LNCAP (cell line): ENCODE measurements around the gene CFAP58.

ENCODE experiments used
- TF ChIP-seq, protein P1 (sequence below): fragments of 450-650 bp; IDR thresholded peaks from 2 replicates; pipeline ENCODE4 v1.5.1; 2017; ENCODE audit warnings: mild to moderate bottlenecking

CFAP58 gene

DNA sequence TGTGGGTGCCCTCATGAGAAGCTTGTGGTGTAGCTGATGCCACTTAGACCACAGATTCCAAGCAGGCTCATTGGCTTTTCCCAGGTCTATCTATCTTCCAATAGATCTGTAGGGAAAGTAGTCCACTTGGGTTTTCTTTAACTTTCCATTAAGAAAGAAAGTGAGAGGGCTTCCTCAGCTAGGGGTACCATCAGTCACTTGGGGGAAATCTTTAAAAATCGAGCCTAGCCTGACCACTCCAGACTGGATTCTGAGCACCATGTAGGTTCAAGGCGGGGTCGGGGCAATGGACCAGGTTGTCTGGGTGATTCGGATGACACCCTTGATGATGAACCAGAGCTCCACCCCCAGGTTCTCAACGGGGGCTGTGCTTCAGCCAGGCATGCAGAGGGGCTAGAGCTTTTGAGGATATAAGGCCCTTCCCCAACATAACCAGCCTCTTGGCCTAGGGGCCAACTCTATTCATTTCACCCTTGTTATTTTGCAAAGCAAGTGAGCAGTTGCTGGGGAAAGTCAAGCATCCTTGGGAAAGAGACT, 42.4 kb upstream of the CFAP58 start:
- TF ChIP-seq, protein P1, sequence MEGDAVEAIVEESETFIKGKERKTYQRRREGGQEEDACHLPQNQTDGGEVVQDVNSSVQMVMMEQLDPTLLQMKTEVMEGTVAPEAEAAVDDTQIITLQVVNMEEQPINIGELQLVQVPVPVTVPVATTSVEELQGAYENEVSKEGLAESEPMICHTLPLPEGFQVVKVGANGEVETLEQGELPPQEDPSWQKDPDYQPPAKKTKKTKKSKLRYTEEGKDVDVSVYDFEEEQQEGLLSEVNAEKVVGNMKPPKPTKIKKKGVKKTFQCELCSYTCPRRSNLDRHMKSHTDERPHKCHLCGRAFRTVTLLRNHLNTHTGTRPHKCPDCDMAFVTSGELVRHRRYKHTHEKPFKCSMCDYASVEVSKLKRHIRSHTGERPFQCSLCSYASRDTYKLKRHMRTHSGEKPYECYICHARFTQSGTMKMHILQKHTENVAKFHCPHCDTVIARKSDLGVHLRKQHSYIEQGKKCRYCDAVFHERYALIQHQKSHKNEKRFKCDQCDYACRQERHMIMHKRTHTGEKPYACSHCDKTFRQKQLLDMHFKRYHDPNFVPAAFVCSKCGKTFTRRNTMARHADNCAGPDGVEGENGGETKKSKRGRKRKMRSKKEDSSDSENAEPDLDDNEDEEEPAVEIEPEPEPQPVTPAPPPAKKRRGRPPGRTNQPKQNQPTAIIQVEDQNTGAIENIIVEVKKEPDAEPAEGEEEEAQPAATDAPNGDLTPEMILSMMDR, result no peak

DNA sequence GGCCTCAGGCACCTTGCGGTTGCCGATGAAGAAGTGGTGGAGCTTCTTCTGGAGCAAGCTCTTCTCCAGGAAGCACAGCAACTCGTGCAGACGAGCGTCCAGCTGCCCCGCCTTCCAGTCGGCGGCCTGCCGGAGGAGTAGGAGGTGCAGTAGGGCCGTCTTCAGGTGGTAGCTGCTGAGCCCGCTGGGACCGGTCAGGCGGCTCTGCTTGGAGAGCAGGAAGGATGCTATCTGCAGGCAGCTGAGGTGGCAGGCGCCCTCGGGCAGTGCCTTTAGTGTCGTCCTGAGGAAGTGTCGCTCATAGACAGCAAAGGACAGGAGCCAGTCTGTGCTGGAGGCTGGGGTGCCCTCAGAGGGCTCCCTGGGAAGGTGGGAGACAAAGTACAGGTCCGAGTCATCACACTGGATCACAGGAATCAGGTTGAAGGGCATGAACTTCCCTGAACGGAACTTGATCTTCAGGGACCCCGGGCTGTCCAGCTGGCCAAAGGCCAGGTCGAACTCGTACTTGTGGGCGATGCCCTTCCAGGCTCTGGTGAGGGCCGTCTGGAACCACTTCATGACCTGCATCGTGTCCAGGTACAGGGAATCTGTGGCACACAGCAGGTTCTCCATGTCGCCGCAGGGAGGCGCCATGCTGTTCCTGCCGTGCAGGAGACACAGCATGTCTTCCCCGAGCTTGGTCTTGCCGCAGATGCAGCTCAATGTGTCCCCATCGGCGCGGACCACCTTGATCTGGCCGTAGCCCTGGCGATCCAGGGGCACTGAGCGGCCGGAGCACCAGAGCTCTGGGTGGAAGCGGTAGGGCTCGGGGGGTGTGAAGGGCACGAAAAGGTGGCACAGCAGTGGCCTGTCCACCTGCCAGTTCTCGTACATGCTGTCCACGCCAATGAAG, 38.8 kb upstream of the CFAP58 start:
- TF ChIP-seq, protein P1, result no peak

DNA sequence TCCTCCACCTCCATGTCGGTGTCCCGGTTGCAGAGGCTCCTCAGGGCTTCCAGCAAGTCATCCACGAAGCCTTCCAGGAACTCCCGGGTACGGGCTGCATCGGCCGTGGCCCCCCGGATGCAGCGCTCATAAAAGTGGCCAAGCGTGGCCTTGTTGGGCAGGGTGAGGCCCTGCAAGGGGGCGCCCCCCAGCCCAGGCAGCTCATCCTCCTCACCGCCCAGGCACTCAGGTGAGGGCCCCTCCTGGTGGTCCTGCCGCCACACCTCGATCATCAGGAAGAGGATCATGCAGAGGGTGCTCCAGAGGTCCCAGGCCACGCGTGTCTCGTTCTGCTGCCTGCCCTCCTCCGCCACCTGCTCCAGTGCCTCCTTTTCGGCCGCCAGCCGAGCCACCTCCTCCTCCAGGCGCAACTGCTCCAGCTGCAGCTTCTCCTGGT, 38.1 kb upstream of the CFAP58 start:
- TF ChIP-seq, protein P1, result no peak

DNA sequence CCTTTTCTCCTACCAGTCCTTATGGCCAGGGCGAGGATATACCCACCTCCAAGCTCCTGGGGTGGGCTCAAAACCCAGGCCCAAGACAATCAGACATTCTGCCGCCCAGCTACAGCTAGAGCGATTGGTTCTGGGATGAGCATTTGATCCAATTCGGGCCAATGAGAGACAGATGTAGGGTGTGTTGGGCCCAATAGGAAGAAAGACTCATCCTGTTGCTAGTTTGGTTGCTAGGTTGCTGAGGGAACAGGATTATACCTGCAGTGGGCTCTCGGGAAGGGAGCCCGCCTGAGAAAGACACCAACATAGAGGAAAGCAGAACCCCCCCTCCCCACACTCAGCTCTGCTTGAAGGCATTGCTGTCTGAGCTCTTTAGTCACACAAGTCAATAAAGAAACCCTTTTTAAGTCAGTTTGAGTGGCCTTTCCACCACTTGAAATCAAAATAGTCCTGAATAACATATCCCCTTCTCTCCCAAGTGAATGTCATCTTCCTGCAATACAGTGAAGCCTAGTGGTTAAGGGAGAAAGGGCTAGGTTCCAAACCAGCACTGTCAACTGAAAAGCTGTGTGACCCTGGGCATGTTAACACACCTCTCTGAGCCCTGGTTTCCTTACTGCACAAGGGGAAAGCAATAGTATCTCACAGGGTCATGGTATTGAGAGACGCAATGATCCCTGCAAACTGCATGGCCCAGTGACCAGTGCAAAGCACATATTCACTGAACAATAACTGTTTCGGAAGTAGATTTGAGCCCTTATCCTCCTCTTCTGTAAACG, 37.1 kb upstream of the CFAP58 start:
- TF ChIP-seq, protein P1, result no peak

DNA sequence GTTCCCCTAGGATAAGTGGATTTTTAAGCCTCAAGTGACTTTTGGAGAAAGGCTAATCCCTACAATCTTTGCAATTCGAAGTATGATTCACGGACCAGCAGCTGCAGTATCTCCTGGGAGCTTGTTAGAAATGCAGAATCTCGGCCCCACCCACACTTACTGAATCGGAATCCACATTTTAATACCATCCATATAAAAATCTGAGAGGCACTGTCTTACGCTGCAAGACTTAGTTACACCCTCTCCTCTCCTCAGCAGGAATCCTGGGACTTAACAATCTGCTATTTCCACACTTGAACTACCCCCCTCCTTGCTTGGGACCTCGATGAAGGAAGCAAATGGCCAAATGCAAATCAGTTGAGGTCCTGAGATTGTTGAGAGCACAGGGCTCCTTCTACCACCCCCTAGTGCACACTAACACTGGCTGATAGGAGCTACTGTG, 36.3 kb upstream of the CFAP58 start:
- TF ChIP-seq, protein P1, result no peak

DNA sequence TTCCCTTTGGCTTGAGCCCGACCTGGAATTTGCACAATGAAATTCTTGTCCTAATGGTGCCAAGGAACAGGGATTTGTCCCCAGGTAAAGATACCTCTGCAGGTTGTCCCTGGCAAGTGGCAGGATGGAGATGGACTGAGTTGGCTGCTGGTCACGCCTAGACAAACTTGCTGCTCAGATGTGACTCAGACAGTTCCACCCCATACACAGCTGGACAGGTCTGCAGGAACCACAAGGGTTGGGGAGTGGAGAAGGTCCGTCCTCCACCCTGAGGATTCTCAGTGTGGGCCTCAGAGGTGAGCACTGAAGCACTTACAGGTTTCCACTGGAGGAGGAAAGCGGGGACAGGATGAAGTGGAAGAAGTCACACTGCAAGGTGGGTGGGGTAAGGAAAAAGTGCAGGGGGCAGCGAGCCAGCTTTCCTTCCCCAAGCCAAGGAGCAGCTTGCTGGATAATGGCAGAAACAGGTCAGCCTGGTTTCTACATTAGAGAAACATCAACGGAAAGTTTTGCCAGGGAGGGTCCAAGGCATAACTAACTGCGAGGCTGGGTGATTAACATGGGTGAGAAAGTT, 35.8 kb upstream of the CFAP58 start:
- TF ChIP-seq, protein P1, result no peak

DNA sequence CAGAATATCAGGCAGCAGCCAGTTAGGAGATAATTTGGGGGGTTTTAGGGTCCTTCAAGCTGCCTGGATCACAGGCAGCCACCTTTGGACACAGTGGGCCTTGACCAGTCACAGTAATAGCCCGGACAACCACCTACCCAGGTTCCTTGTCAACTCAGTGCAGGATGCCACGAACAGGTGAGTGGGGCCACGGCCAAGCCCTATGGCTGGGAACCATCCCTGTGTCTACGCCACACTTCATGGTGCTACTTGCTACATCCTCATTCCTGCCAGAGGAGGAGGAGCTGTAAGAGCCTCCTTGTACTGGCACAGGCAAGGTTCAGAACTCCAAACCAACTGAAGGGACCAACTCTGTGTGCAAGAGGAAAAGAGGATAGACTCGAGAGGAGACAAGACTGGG, 35.3 kb upstream of the CFAP58 start:
- TF ChIP-seq, protein P1, result no peak
